ENCODE results near the gene ZNF460. TPM values are rescaled to one million over a fixed set of nuclear protein-coding genes. Genes with fewer than 3 reads are reported as not detected.

Gene ZNF460
- total RNA-seq, 4 donors from 2014 or later = 88.0 to 139 (median 92.3) TPM

DNA sequence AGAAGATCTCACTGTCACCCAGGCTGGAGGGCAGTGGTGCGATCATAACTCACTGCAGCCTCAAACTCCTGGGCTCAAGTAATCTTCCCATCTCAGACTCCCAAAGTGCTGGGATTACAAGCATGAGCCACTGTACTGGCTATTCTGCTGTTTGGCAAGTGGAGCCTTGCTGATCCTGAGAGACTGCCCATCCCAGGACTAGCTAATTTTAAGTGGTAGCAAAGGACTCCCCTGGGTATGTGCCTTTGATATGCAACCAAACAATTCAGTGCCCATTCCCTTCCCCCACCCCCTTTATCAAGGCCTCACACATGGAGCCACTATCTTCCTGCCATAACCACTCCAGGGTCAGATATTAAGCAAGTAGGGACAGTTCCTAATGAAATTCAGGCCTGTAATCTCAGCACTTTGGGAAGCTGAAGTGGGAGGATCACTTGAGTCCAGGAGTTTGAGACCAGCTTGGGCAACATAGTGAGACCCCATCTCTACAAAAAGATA lies 17.0 kb upstream of the ZNF460 start:
- WGBS, 2 donors = 80 to 91% methylated on average over 1 of the region's 1 CpG
- Histone ChIP-seq H3K36me3 (no peaks in the 10 kb centered on the region), H3K27me3 (no peaks in the 10 kb centered on the region), H3K9me3 (no peaks in the 10 kb centered on the region), H3K4me3 (replicated peaks in 1 of 3) (no peak overlapping the region), H3K27ac (no peak overlapping the region), H3K4me1 (no peaks in the 10 kb centered on the region)
- DNase-seq = no peak
- TF ChIP-seq CTCF (IDR thresholded peaks at IDR 0.05) = no peak
- TF ChIP-seq POLR2A (IDR thresholded peaks at IDR 0.05) = no peak
- intact Hi-C loops (cut with DNase I) = no loop called here

GRCh38 chr19:57267291-57267690 lies 13.0 kb upstream of the ZNF460 start:
- no peaks in the 10 kb centered on the region for H3K9me3 ChIP-seq
- H3K27ac ChIP-seq = no peak overlapping the region
- intact Hi-C loops (cut with DNase I) = no loop called here
- H3K27me3 ChIP-seq = no peaks in the 10 kb centered on the region
- DNase-seq = no peak
- no peak for TF ChIP-seq POLR2A (IDR thresholded peaks at IDR 0.05)
- no peak for TF ChIP-seq CTCF (IDR thresholded peaks at IDR 0.05)
- WGBS, 2 donors = 83 to 91% methylated on average over 3 of the region's 3 CpGs
- H3K4me3 ChIP-seq (replicated peaks in 1 of 3) = no peak overlapping the region
- no peaks in the 10 kb centered on the region for H3K4me1 ChIP-seq
- H3K36me3 ChIP-seq = peaks cover 0 to 8% of the 10 kb centered on the region in 2 donors

- 80 to 89% methylated on average over 4 of the region's 4 CpGs for WGBS, 2 donors
- Histone ChIP-seq H3K36me3 (peaks cover 0 to 8% of the 10 kb centered on the region in 2 donors), H3K9me3 (no peaks in the 10 kb centered on the region), H3K4me1 (no peaks in the 10 kb centered on the region), H3K27me3 (no peaks in the 10 kb centered on the region), H3K27ac (no peak overlapping the region), H3K4me3 (replicated peaks in 1 of 3) (no peak overlapping the region)
- TF ChIP-seq CTCF (IDR thresholded peaks at IDR 0.05) (no peak), POLR2A (IDR thresholded peaks at IDR 0.05) (no peak)
- DNase-seq = no peak
- intact Hi-C loops (cut with DNase I) = no loop called here
Measured at GRCh38 chr19:57269515-57270250, 10.6 kb upstream of the ZNF460 start.

- intact Hi-C loops (cut with DNase I) = no loop called here
- no peak for DNase-seq
- H3K9me3 ChIP-seq = no peaks in the 10 kb centered on the region
- H3K4me3 ChIP-seq (replicated peaks in 1 of 3) = no peak overlapping the region
- H3K27ac ChIP-seq = no peak overlapping the region
- TF ChIP-seq CTCF (IDR thresholded peaks at IDR 0.05) (no peak), POLR2A (IDR thresholded peaks at IDR 0.05) (no peak)
- 96% methylated on average over 8 of the region's 8 CpGs for WGBS, 2 donors
- H3K4me1 ChIP-seq = no peaks in the 10 kb centered on the region
- no peaks in the 10 kb centered on the region for H3K27me3 ChIP-seq
- peaks cover 0 to 8% of the 10 kb centered on the region in 2 donors for H3K36me3 ChIP-seq
Measured at GRCh38 chr19:57271280-57271679, 9.0 kb upstream of the ZNF460 start.

GRCh38 chr19:57273014-57273413 lies 7.3 kb upstream of the ZNF460 start:
- Histone ChIP-seq H3K4me3 (replicated peaks in 1 of 3) (no peak overlapping the region), H3K27me3 (no peaks in the 10 kb centered on the region), H3K4me1 (no peaks in the 10 kb centered on the region), H3K27ac (no peak overlapping the region), H3K36me3 (peaks cover 0 to 8% of the 10 kb centered on the region in 2 donors), H3K9me3 (no peaks in the 10 kb centered on the region)
- 28 to 100% methylated on average over 1 of the region's 1 CpG for WGBS, 2 donors
- intact Hi-C loops (cut with DNase I) = no loop called here
- TF ChIP-seq CTCF (IDR thresholded peaks at IDR 0.05) = no peak
- no peak for TF ChIP-seq POLR2A (IDR thresholded peaks at IDR 0.05)
- no peak for DNase-seq
